AML-193 (cell line): Measurements from ENCODE around the gene TENM4.

Experiments
- DNase-seq, 2 experiments: peaks; one replicate each; lab custom pipeline; 2025; lab: John Stamatoyannopoulos, UW

The TENM4 gene

GRCh38 chr11:78786746-78787145, 654.1 kb downstream of the TENM4 start:
- DNase-seq, result no peak

- DNase-seq, result no peak
These were observed 654.7 kb downstream of the TENM4 start for GRCh38 chr11:78786086-78786485.

GRCh38 chr11:78784321-78785061, 656.3 kb downstream of the TENM4 start:
- no peak for DNase-seq

GRCh38 chr11:78783846-78784245, 657.0 kb downstream of the TENM4 start:
- no peak for DNase-seq

- no peak for DNase-seq
These were observed 657.5 kb downstream of the TENM4 start for GRCh38 chr11:78783301-78783700.

- DNase-seq, result no peak
These were observed 658.1 kb downstream of the TENM4 start for GRCh38 chr11:78782725-78783124.

- no peak for DNase-seq
These were observed 659.9 kb downstream of the TENM4 start for GRCh38 chr11:78780889-78781288.

GRCh38 chr11:78773492-78773891, 667.3 kb downstream of the TENM4 start:
- no peak for DNase-seq

- DNase-seq, result no peak
These were observed 667.8 kb downstream of the TENM4 start for GRCh38 chr11:78773077-78773476.

- DNase-seq, result no peak
These were observed 668.6 kb downstream of the TENM4 start for GRCh38 chr11:78772186-78772585.

GRCh38 chr11:78770931-78771330, 669.9 kb downstream of the TENM4 start:
- no peak for DNase-seq

GRCh38 chr11:78768971-78769370, 671.9 kb downstream of the TENM4 start:
- no peak for DNase-seq

GRCh38 chr11:78768345-78768744, 672.5 kb downstream of the TENM4 start:
- DNase-seq, result no peak

- no peak for DNase-seq
These were observed 673.5 kb downstream of the TENM4 start for GRCh38 chr11:78767027-78767932.

GRCh38 chr11:78764946-78765345, 675.9 kb downstream of the TENM4 start:
- DNase-seq, result no peak

- DNase-seq, result no peak
These were observed 677.2 kb downstream of the TENM4 start for GRCh38 chr11:78763664-78764063.

- no peak for DNase-seq
These were observed 678.7 kb downstream of the TENM4 start for GRCh38 chr11:78762105-78762504.

- no peak for DNase-seq
These were observed 681.8 kb downstream of the TENM4 start for GRCh38 chr11:78759071-78759470.

GRCh38 chr11:78753297-78753696, 687.5 kb downstream of the TENM4 start:
- no peak for DNase-seq

GRCh38 chr11:78752494-78752893, 688.3 kb downstream of the TENM4 start:
- no peak for DNase-seq

- no peak for DNase-seq
These were observed 691.7 kb downstream of the TENM4 start for GRCh38 chr11:78748918-78749690.

GRCh38 chr11:78744949-78745348, 695.9 kb downstream of the TENM4 start:
- DNase-seq, result no peak
